Measurements from ENCODE around the gene SPO11. TPM values are rescaled to one million over a fixed set of nuclear protein-coding genes. Genes with fewer than 3 reads are reported as not detected.

Gene SPO11
- total and polyA plus RNA-seq, 3 donors from 2014 or later: 5.9 to 13.8 (median 12.3) TPM

DNA sequence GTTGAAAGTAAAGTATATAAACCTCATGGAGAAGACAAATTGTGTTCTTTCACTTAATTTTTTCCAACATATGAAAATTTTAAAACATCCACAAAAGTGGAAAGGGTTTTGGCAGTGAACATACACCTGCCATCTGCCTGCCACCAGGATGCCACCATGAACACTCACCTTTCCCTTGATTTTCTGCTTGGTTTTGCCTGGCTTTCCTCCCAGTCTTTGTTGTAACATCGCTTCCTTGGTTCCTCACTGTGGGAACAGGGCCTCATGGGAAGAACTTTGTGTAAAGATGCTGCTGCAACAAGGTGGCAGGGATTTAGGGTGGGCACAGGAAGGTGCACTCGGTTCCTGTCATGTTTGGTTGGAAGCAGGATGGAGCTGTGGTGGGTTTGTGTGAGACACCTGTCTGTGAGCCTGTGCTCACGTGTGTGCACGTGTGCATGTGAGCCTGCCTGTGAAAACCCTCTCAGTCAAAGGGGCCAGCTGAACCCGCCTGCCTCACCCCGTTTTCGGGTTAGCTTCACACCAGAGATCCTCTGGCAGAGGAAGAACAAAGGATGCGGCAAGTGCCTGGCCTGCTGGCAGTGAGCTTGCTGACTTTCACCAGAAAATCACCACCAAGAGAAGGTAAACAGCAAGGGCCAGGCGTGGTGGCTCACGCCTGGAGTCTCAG, 50.6 kb downstream of the SPO11 start:
- TF ChIP-seq POLR2A (IDR thresholded peaks at IDR 0.05): no peak
- TF ChIP-seq, protein P1, sequence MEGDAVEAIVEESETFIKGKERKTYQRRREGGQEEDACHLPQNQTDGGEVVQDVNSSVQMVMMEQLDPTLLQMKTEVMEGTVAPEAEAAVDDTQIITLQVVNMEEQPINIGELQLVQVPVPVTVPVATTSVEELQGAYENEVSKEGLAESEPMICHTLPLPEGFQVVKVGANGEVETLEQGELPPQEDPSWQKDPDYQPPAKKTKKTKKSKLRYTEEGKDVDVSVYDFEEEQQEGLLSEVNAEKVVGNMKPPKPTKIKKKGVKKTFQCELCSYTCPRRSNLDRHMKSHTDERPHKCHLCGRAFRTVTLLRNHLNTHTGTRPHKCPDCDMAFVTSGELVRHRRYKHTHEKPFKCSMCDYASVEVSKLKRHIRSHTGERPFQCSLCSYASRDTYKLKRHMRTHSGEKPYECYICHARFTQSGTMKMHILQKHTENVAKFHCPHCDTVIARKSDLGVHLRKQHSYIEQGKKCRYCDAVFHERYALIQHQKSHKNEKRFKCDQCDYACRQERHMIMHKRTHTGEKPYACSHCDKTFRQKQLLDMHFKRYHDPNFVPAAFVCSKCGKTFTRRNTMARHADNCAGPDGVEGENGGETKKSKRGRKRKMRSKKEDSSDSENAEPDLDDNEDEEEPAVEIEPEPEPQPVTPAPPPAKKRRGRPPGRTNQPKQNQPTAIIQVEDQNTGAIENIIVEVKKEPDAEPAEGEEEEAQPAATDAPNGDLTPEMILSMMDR (IDR thresholded peaks at IDR 0.05): no peak
- H3K27me3 ChIP-seq: no peaks in the 10 kb centered on the region
- no peak overlapping the region for H3K27ac ChIP-seq
- no peak overlapping the region for H3K4me3 ChIP-seq
- intact Hi-C loops (cut with DNase I; ENCODE audit: low total_unique reads): loop anchor here (5.0 kb wide), 1 partner anchor 117 kb away; no protein-coding TSS in a partner anchor
- DNase-seq: no peak
- 92 to 94% methylated on average over 9 to 10 of the region's 10 CpGs for WGBS, 2 donors
- no peaks in the 10 kb centered on the region for H3K36me3 ChIP-seq (ENCODE audit: low read depth, missing control alignments)
- H3K4me1 ChIP-seq: no peaks in the 10 kb centered on the region
- H3K9me3 ChIP-seq: no peaks in the 10 kb centered on the region

DNA sequence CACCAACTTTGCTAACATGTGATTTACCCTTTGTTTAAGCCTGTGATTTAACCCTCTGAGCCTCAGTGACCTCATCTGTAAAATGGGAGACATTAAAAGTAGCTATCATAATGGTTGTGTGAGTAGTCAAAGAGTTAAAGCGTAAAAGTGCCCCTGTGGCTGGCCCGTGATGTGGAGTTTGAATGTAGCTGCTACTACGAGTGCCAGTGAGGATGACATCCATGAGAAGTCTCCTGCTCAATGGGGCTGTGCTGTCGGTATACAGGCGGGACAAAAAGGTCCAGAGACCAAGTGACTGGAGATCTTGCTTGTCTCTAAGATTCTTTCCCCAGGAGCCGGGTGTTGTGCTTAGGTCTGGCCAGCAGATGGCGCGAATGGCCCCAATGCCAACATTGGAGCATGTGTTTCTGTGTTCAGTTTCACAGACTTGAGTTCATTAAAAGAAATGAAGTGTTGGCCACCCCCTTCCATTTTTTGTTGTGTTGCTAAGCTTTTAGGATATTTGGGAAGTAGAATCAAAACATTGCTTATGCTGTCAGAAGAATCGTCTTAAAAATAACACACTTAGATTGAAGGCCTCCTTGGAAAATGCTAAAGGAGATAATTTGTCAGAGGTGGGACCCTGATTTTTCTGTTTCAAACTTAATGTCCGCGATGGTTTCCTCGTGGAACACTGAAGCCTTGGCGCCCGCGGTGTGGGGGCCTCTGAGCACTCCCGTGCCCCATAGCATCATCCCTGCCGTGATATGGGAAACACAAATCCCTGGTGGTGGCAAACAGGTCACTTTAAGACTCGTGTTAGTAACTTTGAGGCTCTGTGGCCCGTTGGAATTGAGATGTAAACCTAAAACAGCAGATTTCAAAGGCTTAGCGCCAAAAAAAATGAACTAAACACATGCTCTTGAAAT, 52.2 kb downstream of the SPO11 start:
- Histone ChIP-seq H3K27me3 (no peaks in the 10 kb centered on the region), H3K4me3 (no peak overlapping the region), H3K27ac (no peak overlapping the region), H3K4me1 (no peaks in the 10 kb centered on the region), H3K36me3 (ENCODE audit: low read depth, missing control alignments) (no peaks in the 10 kb centered on the region), H3K9me3 (no peaks in the 10 kb centered on the region)
- 55 to 66% methylated on average over 19 to 20 of the region's 20 CpGs for WGBS, 2 donors
- intact Hi-C loops (cut with DNase I; ENCODE audit: low total_unique reads): loop anchor here (5.0 kb wide), 1 partner anchor 115 kb away; no protein-coding TSS in a partner anchor
- DNase-seq: peak; percentile 86
- TF ChIP-seq, protein P1 (IDR thresholded peaks at IDR 0.05): peak; percentile 84 to 90 (median 87)
- no peak for TF ChIP-seq POLR2A (IDR thresholded peaks at IDR 0.05)

DNA sequence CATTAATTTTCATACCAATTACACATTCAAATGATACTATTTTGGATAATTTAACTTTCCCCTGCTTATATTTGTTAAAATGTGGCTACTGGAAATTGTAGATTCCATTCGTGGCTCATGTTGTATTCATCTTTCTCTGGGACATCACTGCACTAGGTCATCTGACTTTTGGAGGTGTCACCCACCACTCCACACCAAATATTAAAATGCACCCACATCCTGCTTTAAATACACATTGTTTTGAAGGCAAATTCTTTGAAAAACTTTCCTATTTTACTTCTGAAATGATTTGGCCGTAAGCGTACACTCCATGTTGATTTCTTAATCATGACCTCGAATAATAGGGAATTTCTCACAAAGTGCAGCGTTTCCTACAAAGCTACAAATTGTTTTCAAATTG, 52.9 kb downstream of the SPO11 start:
- Histone ChIP-seq H3K4me3 (no peak overlapping the region), H3K4me1 (no peaks in the 10 kb centered on the region), H3K27me3 (no peaks in the 10 kb centered on the region), H3K9me3 (no peaks in the 10 kb centered on the region), H3K27ac (no peak overlapping the region), H3K36me3 (ENCODE audit: low read depth, missing control alignments) (no peaks in the 10 kb centered on the region)
- WGBS, 2 donors: 91% methylated on average over 5 of the region's 5 CpGs
- intact Hi-C loops (cut with DNase I; ENCODE audit: low total_unique reads): loop anchor here (5.0 kb wide), 1 partner anchor 115 kb away; no protein-coding TSS in a partner anchor
- DNase-seq: no peak
- TF ChIP-seq, protein P1 (IDR thresholded peaks at IDR 0.05): no peak
- TF ChIP-seq POLR2A (IDR thresholded peaks at IDR 0.05): no peak

DNA sequence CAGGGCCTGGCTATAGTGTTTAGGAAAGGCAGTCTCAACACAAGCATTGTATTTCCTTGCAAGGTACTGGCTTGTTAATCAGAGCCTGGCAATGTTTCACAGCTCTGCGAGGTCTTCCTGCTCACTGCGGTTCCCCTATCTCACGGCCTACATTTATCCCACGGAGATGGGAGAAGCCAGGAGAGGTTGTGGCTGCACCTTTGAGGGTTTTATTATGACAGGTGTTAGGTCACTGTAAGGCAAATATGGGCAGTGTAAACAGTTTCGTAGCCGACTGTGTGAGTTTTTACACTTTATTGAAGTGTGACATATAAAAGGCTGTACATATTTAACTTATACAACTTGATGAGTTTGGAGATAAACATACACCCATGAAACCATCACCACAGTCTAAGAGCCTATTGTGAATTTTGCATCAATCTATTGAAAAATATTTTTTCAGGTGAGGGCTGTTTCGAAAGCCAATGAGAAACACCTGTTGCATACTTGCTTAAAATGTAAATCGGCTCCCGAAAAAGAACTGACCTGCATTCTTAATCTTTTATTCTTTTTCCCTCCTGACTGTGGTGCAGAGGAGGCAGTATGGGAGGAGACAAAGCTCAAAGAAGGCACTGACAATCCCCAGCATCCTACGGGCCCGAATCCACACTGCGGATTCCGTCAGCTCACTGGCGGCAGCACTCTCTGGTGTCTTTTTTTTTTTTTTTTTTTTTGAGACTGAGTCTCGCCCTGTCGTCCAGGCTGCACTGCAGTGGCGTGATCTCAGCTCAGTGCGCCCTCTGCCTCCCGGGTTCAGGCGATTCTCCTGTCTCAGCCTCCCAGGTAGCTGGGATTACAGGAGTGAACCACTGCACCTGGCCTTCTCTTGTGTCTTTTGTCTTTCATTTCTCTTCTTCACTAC, 54.1 kb downstream of the SPO11 start:
- Histone ChIP-seq H3K4me3 (no peak overlapping the region), H3K27me3 (no peaks in the 10 kb centered on the region), H3K9me3 (no peaks in the 10 kb centered on the region), H3K27ac (no peak overlapping the region), H3K4me1 (no peaks in the 10 kb centered on the region), H3K36me3 (ENCODE audit: low read depth, missing control alignments) (no peaks in the 10 kb centered on the region)
- intact Hi-C loops (cut with DNase I; ENCODE audit: low total_unique reads): loop anchor here (5.0 kb wide), 1 partner anchor 114 kb away; no protein-coding TSS in a partner anchor
- 89 to 92% methylated on average over 20 of the region's 20 CpGs for WGBS, 2 donors
- TF ChIP-seq, protein P1 (IDR thresholded peaks at IDR 0.05): no peak
- TF ChIP-seq POLR2A (IDR thresholded peaks at IDR 0.05): no peak
- no peak for DNase-seq

Measured in testis (tissue), 3 donors.